ENCODE measurements around the gene GDF2. TPM values are rescaled to one million over a fixed set of nuclear protein-coding genes. Genes with fewer than 3 reads are reported as not detected.

GDF2 gene
- total and polyA plus RNA-seq, 2 experiments from 2014 or later = not detected

- Mint-ChIP-seq H3K36me3 (ENCODE audit: low read depth) (no peaks in the 10 kb centered on the region), H3K27ac (no peak overlapping the region), H3K4me3 (no peak overlapping the region), H3K27me3 (ENCODE audit: insufficient read depth, low read depth, poor library complexity) (peaks cover 6% of the 10 kb centered on the region), H3K9me3 (no peaks in the 10 kb centered on the region), H3K4me1 (no peaks in the 10 kb centered on the region)
- Histone ChIP-seq H2AFZ (no peak overlapping the region), H3K27me3 (ENCODE audit: insufficient read depth) (no peaks in the 10 kb centered on the region), H3K4me2 (no peak overlapping the region), H3K4me3 (no peak overlapping the region), H3K27ac (ENCODE audit: low read depth) (no peak overlapping the region), H3F3A (replicated peaks; ENCODE audit: low read depth) (no peaks in the 10 kb centered on the region), H4K20me1 (replicated peaks; ENCODE audit: insufficient read depth) (no peaks in the 10 kb centered on the region), H3K36me3 (ENCODE audit: insufficient read depth) (no peaks in the 10 kb centered on the region), H3K4me1 (ENCODE audit: insufficient read depth) (no peaks in the 10 kb centered on the region), H3K9me2 (ENCODE audit: insufficient read depth) (no peaks in the 10 kb centered on the region; the same call in 1 of the 2 replicates), H3K79me2 (replicated peaks; ENCODE audit: insufficient read depth) (no peaks in the 10 kb centered on the region)
- TF ChIP-seq EZH2phosphoT487 (IDR thresholded peaks at IDR 0.05; ENCODE audit: unreplicated experiment) = no peak
- no peak for TF ChIP-seq CREB1 (CRISPR knock-in tag; IDR thresholded peaks at IDR 0.05; ENCODE audit: low read depth)
- TF ChIP-seq NANOG (IDR thresholded peaks at IDR 0.05; ENCODE audit: borderline replicate concordance) = no peak
- DNase-seq (ENCODE audit: low spot score) (no peak), ATAC-seq (peak; percentile 79)
Observed at GRCh38 chr10:47351899-47352815, 29.9 kb downstream of the GDF2 start.

- H3K4me1 Mint-ChIP-seq = no peaks in the 10 kb centered on the region
- no peak for TF ChIP-seq CTCF (conservative IDR thresholded peaks at IDR 0.05; ENCODE audit: low read depth in 2 of 2)
- no peak for TF ChIP-seq ETS1 (IDR thresholded peaks at IDR 0.05)
- TF ChIP-seq ZNF462 (CRISPR knock-in tag; IDR thresholded peaks at IDR 0.05) = no peak
- no peak for TF ChIP-seq ZNF331 (CRISPR knock-in tag; IDR thresholded peaks at IDR 0.05; ENCODE audit: low read depth)
- no peak for TF ChIP-seq EZH2phosphoT487 (IDR thresholded peaks at IDR 0.05; ENCODE audit: unreplicated experiment)
- no peak for TF ChIP-seq CREB1 (CRISPR knock-in tag; IDR thresholded peaks at IDR 0.05; ENCODE audit: low read depth)
- TF ChIP-seq NANOG (IDR thresholded peaks at IDR 0.05; ENCODE audit: borderline replicate concordance) = no peak
Observed at GRCh38 chr10:47353351-47353750, 31.1 kb downstream of the GDF2 start.

More at GRCh38 chr10:47353351-47353750, 31.1 kb downstream of the GDF2 start:
- Mint-ChIP-seq H3K27me3 (ENCODE audit: insufficient read depth, low read depth, poor library complexity) (peaks cover 6% of the 10 kb centered on the region), H3K4me3 (no peak overlapping the region), H3K9me3 (no peaks in the 10 kb centered on the region), H3K27ac (no peak overlapping the region), H3K36me3 (ENCODE audit: low read depth) (no peaks in the 10 kb centered on the region)
- H3K36me3 ChIP-seq (ENCODE audit: insufficient read depth) = no peaks in the 10 kb centered on the region
- H4K20me1 ChIP-seq (replicated peaks; ENCODE audit: insufficient read depth) = no peaks in the 10 kb centered on the region
- H3K4me3 ChIP-seq = no peak overlapping the region
- ATAC-seq (no peak), DNase-seq (ENCODE audit: low spot score) (no peak)
- H3K4me1 ChIP-seq (ENCODE audit: insufficient read depth) = no peaks in the 10 kb centered on the region
- H3K27ac ChIP-seq (ENCODE audit: low read depth) = no peak overlapping the region
- no peaks in the 10 kb centered on the region for H3K27me3 ChIP-seq (ENCODE audit: insufficient read depth)
- H3K79me2 ChIP-seq (replicated peaks; ENCODE audit: insufficient read depth) = no peaks in the 10 kb centered on the region
- H3K9me2 ChIP-seq (ENCODE audit: insufficient read depth) = no peaks in the 10 kb centered on the region; the same call in 1 of the 2 replicates
- no peak overlapping the region for H2AFZ ChIP-seq
- H3F3A ChIP-seq (replicated peaks; ENCODE audit: low read depth) = no peaks in the 10 kb centered on the region
- H3K4me2 ChIP-seq = no peak overlapping the region

Data from GM23338 (cell line).